DMS 273 (cell line): ENCODE data around the gene CCDC187.
"Not testable (repeated sequence)": the region's sequence is repeated elsewhere in the genome, so short reads cannot be mapped to it uniquely, and the experiment has no call there.

Experiments
- DNase-seq: peaks from one replicate; lab custom pipeline; 2025; ENCODE audit not compliant: unreplicated experiment; lab: John Stamatoyannopoulos, UW

Gene CCDC187

DNA sequence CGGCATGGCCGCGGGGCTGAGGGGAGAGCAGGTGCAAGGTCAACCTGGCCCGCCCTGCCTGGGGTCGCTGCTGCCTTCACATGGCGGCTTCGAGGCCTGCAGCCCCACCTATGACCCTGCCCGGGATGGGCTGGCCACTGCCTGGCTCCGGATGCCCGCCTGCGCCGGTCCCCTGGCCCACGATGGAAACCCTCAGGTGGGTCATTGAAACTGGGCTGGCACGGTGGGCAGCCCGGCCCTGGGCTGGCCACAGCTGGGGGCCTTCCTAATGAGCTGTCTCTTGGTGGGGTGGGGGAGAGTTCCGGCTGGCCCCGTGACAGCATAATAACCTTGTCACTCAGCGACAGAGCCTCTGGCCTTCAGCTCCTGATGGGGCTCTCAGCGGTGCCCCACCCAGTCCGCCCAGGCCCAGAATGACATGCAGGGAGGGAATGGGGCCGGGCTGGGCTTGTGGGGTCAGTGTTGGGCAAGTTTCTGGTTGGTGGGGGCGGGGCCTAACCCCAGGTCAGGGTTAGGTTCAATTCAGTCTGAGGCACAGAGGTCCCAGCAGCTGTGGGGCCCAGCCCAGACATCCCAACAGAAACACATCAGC lies at the start of gene CCDC187:
Gene CCDC187 (minus strand): TSS at position 270 of the 592 bp plus-strand sequence. CDS start 264 bp downstream, at position 6.
- DNase-seq = no peak

DNA sequence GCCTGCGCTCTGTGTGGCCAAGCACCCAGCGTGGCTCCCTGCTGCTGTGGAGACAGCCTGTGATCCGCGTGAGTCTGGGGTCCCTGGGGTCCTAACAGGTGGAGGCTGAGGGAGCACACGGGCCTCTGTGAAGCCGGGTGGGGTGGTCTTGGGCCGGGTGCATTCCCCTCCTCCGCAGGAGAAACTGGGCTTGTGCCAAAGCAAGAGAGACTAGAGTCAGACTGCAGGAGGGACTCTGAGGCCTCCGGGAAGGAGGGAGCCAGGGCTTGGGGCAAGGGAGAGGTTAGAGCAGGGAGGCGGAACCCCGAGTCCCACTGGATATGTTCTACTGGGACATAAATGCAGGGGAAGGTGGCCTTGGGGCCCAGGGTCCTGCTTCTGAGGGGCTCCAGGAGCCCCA lies 49.2 kb upstream of the CCDC187 start:
- DNase-seq = no peak

DNA sequence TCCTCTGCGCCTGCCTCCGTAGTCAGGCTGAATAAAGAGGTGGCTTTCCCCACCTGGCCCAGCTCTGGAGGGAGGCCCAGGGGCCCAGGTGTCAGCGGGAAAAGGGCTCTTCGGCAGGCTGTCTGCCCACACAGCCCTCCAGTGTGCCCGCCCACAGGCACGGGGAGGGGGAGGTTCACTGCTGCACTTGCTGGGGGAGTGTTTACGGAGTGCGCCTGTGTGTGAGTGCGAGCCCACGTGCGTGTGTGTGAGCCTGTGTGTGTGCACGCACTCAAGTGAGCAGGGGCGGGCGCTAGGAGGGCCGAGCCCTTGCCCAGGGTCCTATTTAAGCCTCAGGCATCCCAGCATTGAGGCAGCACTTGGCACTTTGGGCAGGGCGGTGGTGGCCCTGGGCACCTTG lies 48.8 kb upstream of the CCDC187 start:
- peak; percentile 52 for DNase-seq

DNA sequence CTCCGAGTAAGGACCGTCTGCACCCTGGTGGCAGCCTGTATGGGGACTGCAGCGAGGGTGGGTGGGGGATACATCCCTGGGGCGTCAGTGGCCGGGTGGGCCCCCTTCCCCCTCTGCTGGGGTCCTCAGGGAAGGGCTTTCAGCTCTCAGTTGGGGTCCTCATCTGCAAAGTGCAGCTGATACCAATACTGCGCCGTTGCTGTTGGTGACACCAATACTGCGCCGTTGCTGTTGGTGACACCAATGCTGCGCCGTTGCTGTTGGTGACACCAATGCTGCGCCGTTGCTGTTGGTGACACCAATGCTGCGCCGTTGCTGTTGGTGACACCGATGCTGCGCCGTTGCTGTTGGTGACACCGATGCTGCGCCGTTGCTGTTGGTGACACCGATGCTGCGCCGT lies 48.0 kb upstream of the CCDC187 start:
- DNase-seq = not testable (repeated sequence)

DNA sequence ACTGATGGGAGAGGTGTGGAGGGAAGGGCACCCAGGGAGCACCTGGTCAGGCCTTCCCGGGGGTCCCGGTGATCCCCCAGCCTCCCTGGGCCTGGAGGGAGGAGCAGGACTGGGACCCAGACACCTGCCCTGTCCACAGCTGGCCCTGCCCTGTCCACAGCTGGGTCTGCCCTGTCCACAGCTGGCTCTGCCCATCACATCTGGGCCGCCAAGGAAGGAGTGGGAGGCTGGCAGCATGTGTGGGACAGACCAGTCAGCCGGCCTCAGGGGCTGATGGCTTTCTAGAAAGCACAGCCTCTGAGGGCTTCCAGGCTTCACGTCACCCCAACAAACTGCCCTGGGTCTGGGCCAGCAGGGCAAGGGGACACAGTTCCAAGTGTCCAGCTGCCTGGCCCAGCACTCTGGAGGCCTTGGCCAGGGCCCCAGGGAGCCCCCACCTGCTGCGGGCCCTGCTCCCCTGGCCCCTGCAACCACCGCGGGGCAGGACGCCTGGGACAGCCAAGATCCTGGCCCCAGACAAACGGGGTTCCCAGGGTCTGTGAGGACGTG lies 47.4 kb upstream of the CCDC187 start:
- DNase-seq = no peak

DNA sequence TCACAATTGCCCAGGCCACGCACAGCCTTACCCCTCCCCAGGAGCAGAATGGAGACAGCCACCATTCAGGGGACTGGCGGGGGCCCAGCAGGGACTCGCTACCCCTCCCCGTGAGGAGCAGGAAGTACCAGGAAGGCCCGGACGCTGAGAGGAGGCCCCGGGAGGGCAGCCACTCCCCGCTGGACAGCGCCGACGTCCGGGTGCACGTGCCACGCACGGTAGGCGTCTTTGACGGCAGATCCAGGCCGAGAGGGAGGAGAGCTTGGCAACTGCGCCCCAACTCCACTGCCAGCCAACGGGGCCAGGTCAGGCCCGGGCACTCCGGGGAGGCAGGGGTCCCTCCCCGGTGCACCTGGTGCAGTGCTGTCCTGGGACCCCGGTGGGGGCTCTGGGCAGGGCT lies 45.7 kb upstream of the CCDC187 start:
- DNase-seq = no peak

DNA sequence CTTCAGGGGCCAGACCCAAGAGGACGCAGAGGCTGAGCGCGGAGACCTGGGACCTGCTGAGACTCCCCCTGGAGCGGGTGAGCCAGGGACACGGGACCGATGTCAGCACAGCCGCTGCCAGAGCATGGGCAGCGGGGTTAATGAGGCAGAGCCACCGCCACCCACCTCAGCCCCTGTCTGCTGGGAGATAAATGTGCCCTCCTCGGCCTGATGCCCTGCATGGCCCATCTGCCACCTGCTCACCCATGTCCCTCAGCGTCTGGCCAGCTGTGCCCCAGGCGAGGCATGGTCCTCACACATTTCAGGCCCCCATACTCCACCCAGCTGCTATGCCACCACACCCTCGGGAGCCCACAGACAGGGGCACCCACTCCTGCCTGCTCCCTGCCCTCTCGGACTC lies 44.8 kb upstream of the CCDC187 start:
- no peak for DNase-seq

DNA sequence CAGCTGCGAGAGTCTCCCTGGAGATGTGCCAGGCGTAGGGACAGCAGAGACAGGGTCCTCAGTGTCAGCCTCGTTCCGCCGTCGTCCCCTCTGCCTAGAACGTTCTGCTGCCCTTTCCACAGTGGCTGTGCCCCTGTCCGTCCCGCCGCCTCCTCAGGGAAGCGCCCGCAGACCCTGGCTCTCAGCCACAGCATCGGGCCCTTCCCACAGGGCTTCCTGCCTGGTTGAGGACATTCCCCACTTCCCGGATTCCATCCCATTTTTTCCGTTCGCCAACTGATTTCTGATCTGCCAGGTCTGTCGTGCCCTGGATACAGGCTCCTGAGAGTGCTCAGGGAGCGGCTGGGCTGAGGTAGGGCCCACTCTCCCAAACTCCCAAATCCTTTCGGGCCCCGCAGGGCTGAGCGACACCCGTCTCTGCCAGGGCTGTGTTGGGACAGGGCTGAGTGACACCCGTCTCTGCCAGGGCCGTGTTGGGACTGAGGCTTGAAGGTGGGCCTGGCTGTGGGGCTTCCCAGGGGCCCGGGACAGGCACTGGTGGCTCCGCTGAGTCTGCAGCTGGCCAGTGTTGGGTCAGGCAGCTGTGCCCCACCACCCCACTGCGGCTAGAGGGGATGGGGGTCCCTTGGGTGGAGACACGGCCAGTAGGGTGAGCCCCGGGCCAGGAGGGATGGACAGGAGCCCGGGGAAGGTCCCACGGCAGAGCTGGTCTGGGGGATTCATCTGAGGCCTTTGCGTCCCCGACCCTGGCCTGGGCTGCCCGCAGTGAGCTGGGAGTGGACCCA lies 43.8 kb upstream of the CCDC187 start:
- DNase-seq = peak; percentile 64

DNA sequence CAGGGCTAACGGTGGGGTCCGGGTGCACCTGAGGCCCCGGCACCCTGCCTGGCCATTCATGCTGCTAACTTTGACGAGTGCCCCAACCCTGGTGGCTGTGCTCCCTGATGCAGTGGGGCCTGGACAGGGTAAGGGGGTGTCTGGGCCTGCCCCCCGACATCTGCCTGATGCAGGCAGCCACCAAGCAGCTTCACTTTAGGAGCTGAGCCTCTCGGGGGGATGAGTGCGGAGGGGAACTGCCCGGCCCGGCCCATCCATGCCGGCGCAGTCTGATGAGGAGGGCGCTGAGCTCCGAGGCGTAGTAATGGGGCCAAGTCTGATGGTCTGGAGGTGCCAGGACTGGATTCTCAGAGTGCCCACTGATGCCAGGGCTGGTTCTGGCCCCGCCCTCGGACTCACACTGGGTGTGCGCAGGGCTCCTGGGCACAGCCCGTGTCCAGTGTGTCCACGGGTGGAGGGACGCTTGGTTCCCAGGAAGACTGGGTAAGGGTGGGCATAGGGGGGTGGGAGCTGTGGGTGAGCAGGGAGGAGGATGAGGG lies 43.1 kb upstream of the CCDC187 start:
- DNase-seq = no peak

DNA sequence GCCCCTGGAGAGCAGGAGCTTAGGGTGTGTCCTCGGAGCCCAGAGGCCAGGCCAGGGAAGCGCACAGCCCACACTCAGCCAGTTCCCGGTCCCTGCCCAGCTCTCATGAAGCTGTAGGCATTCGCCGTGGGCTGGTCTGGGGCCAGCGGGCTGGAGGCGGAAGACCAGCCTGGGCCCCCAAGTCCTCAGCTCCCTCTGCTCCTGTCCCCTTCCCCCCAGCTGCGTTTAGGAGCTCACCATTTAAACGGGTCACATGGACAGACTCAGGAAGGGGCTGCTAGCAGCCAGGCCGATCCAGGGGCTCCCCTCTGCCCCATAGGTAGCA lies 42.2 kb upstream of the CCDC187 start:
- DNase-seq = peak; percentile 58

DNA sequence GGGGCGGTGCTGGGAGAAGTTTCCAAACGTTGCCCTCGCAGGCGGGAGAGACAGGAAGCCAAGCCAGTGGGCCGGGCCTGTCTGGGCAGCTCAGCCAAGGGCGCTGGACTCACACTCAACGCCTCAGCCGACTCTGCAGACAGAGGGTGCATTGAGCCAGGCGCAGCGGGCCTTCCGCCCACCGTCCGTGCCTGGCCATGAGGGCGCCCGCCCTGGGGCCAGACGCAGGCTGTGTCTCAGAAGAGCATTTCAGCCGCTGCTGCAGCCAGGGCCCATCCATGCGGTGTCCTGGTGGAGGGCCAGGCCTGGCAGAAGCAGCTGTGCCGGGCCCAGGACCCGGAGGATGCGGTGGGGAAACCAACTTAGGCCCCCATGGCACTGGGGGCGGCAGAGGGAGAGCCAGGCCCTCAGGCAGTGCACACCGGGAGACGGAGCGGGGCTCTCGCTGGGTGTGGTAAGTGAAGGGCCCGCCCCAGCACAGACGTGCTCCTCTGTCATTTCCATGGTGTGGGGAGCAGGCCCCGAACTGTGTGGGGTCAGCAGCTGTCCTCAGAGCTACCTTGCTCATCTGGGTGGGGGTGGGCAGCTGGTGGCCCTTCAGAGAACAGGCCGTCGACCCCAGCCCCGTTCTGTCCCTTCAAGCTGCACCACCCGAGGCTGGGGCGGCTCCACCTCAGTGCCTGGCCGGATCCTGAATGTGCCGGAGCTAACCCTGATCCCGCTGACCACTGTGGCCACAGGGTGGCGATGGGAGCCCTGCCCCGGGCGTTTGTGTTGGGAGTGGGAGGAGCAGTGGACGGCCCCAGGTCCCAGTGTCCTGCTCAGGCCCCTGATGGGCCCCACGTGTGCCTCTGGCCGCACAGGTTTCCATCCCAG lies 41.6 kb upstream of the CCDC187 start:
- no peak for DNase-seq

DNA sequence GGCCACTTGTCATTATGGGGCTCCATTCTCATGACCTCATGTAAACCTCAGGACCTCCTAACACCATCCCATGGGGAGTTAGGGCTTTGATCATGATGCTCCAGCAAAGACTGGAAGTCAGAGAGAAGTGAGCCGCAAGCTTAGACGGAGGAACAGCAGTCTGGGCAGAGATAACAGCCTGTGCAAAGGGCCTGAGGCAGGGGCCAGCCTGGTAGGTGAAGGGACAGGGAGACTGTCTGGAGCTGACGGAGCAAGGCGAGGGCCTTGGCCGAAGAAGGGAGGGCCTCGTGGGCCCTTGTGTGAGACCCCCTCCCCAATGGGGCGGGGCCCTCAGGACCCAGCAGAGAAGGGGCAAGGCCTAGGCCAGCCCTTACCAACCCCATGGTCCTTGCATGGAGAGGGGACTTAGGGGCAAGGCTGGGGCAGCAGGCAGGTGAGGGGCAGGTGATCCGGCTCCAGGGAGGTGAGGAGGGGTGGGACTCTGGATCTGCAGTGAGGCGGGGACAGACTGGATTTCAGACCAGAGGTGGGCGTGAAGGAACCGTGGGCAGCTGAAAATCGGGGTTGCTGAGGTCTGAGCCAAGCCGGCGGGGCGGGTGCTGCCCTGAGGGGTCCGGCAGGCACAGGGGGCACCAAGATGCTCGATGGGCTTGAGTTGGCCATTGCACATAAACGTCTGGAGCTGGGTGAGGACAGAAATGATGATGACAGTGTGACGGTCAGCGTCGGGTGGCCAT lies 40.8 kb upstream of the CCDC187 start:
- DNase-seq = no peak

DNA sequence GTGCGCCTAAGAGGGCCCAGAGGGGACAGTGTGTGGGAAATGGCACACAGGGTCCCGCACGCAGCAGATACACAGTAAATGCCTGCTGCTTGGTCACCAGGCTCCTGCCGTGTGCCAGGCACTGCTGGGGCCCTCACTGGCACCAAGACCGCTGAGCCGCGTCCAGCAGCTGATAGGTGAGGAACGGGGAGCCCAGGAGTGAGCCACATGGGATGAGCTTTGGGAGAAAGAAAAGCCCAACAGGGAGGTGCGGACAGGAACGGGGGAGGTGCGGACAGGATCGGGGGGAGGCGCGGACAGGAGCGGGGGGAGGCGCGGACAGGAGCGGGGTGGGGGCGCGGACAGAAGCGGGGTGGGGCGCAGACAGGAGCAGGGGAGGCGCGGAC lies 40.0 kb upstream of the CCDC187 start:
- DNase-seq = no peak

DNA sequence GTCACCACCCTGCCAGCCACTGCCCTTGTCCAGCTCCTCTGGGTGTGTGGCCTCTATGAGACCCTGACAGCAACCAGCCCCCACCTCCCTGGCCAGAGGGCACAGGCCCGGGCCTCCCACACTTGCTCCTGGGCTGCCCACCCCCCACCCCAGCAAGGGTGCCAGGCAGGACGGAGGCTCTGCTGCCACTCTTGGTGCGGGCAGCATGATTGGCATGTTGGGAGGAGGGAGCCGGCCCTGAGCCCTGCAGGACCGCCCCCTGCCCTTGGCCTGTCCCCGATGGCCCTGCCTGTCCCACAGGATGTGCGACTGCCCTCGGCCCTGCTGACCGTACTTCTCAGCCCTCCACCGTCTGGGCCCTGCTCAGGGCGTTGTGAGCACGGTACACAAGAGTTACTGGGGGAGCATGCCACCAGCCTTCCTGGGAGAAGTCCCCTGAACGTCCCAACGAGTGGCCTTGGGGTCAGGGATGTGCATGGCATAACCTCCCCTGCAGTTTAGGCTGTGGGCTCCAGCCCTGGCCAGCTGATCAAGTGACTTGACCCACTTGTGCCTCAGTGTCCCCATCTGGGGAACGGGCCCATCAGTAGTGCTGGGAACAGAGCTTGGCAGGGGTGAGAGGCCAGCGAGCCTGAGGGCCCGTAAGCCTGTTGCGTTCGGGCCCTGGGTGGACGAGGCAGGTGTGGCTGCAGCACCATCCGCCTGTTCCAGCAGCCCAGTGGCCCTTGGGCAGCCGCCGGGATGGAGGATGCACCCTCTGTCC lies 39.4 kb upstream of the CCDC187 start:
- DNase-seq = no peak

DNA sequence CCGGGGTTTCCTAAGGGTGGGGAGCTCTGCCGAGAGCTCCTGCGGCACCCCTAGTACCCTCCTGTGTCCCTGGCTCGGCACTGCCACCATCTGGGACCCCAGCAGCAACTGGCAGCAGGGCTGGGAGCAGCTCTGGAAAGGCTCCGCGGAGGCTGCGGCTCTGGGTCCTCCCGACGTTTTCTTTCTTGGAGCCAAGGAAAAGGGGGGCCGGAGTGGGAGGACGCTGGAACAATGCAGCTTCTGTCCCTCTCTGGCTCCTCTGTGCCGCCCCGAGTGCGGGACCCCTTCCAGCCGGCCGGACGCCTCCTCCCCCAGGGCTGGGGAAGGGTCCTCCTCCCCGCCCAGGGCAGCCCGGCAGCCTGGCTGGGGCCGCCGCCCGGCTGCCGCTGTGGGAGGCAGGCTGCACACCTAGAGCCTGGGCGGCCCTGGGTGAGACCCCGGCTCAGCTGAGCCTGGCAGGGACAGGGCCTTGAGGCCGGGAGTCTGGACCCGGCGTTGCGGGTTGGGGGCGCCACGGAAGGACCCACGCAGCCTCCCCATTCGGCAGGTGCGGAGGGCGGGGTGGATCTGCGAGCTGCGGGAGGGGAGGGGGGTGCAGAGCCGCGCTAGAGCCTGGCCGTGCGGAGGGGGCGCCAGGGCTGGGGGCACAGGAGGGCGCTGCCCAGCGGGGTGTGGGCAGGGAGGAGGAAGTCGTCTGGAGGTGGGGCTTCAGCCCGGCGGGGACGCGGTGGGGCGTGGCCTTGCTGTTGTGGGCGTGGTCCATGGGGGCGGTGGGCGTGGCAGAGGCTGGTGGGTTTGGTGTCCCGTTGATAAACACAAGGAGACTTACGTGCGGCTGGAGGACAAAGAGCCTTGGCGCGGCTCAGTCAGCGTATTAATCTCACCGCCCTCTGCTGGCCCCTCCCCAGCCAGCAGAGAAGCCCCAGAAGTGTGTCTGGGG lies 38.6 kb upstream of the CCDC187 start:
- peak; percentile 56 for DNase-seq

DNA sequence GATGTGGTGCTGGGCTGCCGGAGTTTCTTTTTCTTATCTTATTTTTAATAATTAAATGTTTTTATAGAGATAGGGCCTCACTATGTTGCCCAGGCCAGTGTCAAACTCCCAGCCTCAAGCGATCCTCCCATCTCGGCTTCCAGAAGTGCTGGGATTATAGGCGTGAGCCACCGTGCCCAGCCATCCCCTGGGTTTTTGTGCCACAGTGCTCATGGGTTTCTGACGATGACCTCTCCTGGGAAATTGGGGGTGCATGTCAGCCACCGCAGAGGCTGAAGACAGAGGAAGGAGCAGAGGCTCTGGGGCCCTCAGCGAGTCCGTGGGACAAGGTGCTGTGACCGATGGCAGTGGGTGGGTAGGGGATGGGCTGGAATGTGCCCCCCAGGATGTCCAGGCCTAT lies 37.9 kb upstream of the CCDC187 start:
- no peak for DNase-seq

DNA sequence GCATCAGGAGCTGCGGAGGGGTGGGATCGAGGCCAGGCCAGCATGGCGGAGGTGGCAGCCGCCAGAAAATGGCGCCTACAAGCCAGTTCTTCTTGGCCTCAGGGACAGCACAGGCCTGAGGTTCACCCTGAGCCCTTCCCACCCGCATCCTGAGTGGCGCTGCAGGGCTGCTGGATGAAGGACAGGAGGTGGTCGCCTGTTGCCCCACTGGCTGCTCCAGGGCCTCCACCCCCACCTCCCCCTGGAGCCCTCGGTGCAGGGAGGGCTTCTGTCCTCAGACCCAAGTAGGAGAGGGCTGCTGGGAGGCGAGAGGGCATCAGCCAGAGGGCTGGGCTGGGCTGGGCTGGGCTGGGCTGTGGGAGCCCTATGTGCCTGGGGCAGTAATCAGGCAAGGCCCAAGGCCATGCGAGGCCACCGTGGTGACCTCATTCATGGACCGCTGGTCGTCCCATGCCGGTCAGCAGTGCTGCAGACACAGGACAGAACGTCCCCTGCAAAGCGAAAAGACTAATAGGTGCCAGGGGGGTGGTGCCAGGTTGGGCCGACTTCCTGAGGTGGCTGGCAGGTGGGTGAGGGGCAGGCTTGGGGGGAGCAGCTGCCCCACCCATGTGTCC lies 37.3 kb upstream of the CCDC187 start:
- no peak for DNase-seq

DNA sequence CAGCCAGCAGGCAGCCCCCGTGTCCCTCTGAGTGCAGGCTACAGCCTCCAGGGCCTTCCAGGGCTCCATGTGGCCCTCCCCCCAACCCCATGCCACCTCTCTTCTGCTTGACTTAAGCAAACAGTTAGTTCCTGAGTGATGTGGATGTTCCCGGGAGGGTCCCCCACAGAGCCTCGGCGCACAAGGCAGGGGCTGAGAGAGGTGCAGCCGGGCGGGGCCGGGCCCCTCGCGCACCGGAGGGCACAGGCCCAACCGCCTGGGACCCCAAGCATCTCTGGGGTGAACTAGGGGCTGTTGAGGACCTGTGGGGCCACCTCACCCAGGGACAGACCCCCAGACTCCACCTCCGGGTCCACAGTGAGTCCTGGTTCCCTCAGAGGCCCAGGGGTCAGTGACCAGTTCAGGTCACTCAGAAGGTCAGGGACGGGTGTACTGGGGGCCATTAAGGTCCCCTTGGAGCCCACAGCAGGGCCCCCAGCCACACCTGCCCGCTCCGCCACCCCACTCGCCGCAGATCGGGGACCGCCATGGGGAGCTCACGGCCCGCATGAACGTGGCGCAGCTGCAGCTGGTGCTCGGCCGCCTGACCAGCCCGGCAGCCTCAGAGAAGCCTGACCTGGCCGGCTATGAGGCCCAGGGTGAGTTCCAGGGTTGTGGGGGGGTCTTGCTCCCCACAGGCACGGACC lies 36.6 kb upstream of the CCDC187 start:
- DNase-seq = no peak
